ENCODE data around the gene FAM210B.
"Not testable (repeated sequence)": the region's sequence is repeated elsewhere in the genome, so short reads cannot be mapped to it uniquely, and the experiment has no call there.

DNA sequence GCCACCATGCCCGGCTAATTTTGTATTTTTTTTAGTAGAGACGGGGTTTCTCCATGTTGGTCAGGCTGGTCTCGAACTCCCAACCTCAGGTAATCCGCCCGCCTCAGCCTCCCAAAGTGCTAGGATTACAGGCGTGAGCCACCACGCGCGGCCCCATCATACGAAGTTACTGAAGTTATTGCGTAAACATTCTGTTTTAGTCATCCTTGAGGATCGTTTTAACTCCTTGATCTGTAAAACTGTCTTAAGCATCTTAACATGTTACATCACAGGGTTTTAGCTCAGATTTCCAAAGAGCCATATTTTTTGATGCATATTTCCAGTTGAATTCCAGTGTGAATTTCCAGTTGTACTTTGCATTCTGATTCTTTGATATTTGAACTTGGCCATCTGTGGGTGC, 46.6 kb downstream of the FAM210B start:
- TF ChIP-seq, protein P1, sequence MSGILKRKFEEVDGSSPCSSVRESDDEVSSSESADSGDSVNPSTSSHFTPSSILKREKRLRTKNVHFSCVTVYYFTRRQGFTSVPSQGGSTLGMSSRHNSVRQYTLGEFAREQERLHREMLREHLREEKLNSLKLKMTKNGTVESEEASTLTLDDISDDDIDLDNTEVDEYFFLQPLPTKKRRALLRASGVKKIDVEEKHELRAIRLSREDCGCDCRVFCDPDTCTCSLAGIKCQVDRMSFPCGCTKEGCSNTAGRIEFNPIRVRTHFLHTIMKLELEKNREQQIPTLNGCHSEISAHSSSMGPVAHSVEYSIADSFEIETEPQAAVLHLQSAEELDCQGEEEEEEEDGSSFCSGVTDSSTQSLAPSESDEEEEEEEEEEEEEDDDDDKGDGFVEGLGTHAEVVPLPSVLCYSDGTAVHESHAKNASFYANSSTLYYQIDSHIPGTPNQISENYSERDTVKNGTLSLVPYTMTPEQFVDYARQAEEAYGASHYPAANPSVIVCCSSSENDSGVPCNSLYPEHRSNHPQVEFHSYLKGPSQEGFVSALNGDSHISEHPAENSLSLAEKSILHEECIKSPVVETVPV (CRISPR knock-in tag; IDR thresholded peaks at IDR 0.05) = not testable (repeated sequence)
- not testable (repeated sequence) for TF ChIP-seq ZC3H10 (CRISPR knock-in tag; IDR thresholded peaks at IDR 0.05); ZNF565 (CRISPR knock-in tag; conservative IDR thresholded peaks at IDR 0.05; ENCODE audit: low read depth); ARNTL (CRISPR knock-in tag; IDR thresholded peaks at IDR 0.05; ENCODE audit: borderline replicate concordance, low read depth); OSR1 (CRISPR knock-in tag; IDR thresholded peaks at IDR 0.05)
